SK-N-SH treated with all-trans-retinoic acid at 6 μM for 48 hours (cell line): Measurements from ENCODE around the gene ABCG4.

Experiments used
- ATAC-seq: fragments of 200-7000 bp; cut with Tn5 transposase; 3 replicates; pipeline ENCODE4 v1.9.1; 2020; ENCODE audit warnings: mild to moderate bottlenecking, moderate library complexity
- ARNTL ChIP-seq: fragments of 450-650 bp; formaldehyde crosslinking; IDR thresholded peaks from 2 replicates; pipeline ENCODE4 v1.5.0; 2020; ENCODE audit warnings: low read depth, mild to moderate bottlenecking, moderate library complexity, borderline replicate concordance
- BACH2 ChIP-seq: fragments of 250-450 bp; sonication (Bioruptor Pico); IDR thresholded peaks from 2 replicates; pipeline ENCODE4 v1.9.0; 2021; ENCODE audit warnings: mild to moderate bottlenecking, borderline replicate concordance
- CREB5 ChIP-seq: fragments of 250-450 bp; sonication (Bioruptor Pico); IDR thresholded peaks from 2 replicates; pipeline ENCODE4 v1.5.1; 2020; ENCODE audit warnings: low read depth, mild to moderate bottlenecking, moderate library complexity
- CSDC2 ChIP-seq: fragments of 250-450 bp; sonication (Bioruptor Pico); IDR thresholded peaks from 2 replicates; pipeline ENCODE4 v1.5.0; 2020; ENCODE audit warnings: mild to moderate bottlenecking, moderate library complexity
- ESRRG ChIP-seq: fragments of 250-450 bp; sonication (Bioruptor Pico); IDR thresholded peaks from 2 replicates; pipeline ENCODE4 v1.6.1; 2021; ENCODE audit warnings: mild to moderate bottlenecking
- GLIS3 ChIP-seq: fragments of 250-450 bp; sonication (Bioruptor Pico); IDR thresholded peaks from 2 replicates; pipeline ENCODE4 v1.5.0; 2020; ENCODE audit warnings: mild to moderate bottlenecking, moderate library complexity
- ISL1 ChIP-seq: fragments of 250-450 bp; sonication (Bioruptor Pico); IDR thresholded peaks from 2 replicates; pipeline ENCODE4 v2.1.2; 2022; ENCODE audit warnings: mild to moderate bottlenecking, moderate library complexity
- OSR1 ChIP-seq: fragments of 250-450 bp; sonication (Bioruptor Pico); IDR thresholded peaks from 2 replicates; pipeline ENCODE4 v1.8.0; 2022; ENCODE audit warnings: moderate library complexity, mild to moderate bottlenecking, inconsistent platforms
- PPARA ChIP-seq: fragments of 250-450 bp; sonication (Bioruptor Pico); IDR thresholded peaks from 2 replicates; pipeline ENCODE4 v1.5.0; 2020; ENCODE audit warnings: mild to moderate bottlenecking, borderline replicate concordance
- RARB ChIP-seq: fragments of 250-450 bp; sonication (Bioruptor Pico); IDR thresholded peaks from 2 replicates; pipeline ENCODE4 v1.8.0; 2021; ENCODE audit warnings: mild to moderate bottlenecking, moderate library complexity
- TCF4 ChIP-seq: fragments of 250-450 bp; sonication (Bioruptor Pico); IDR thresholded peaks from 2 replicates; pipeline ENCODE4 v1.8.0; 2021; ENCODE audit warnings: mild to moderate bottlenecking, moderate library complexity, borderline replicate concordance
- TOX ChIP-seq: fragments of 250-450 bp; sonication (Bioruptor Pico); IDR thresholded peaks from 2 replicates; pipeline ENCODE4 v1.8.0; 2021; ENCODE audit warnings: mild to moderate bottlenecking, moderate library complexity, borderline replicate concordance
- ZC3H10 ChIP-seq: fragments of 250-450 bp; sonication (Bioruptor Pico); IDR thresholded peaks from 2 replicates; pipeline ENCODE4 v1.5.1; 2021; ENCODE audit warnings: mild to moderate bottlenecking, moderate library complexity
- ZFP3 ChIP-seq: fragments of 250-450 bp; sonication (Bioruptor Pico); IDR thresholded peaks from 2 replicates; pipeline ENCODE4 v1.5.0; 2020; ENCODE audit warnings: mild to moderate bottlenecking, moderate library complexity
- ZFP30 ChIP-seq: fragments of 450-650 bp; formaldehyde crosslinking; IDR thresholded peaks from 2 replicates; pipeline ENCODE4 v1.5.0; 2022; ENCODE audit warnings: mild to moderate bottlenecking, moderate library complexity
- ZNF565 ChIP-seq: fragments of 450-650 bp; formaldehyde crosslinking; conservative IDR thresholded peaks from 2 replicates; pipeline ENCODE4 v1.5.0; 2020; ENCODE audit warnings: low read depth, mild to moderate bottlenecking, moderate library complexity
- ZNF70 ChIP-seq: fragments of 450-650 bp; formaldehyde crosslinking; IDR thresholded peaks from 2 replicates; pipeline ENCODE4 v1.5.0; 2020; ENCODE audit warnings: mild to moderate bottlenecking, moderate library complexity
- ZNF8 ChIP-seq: fragments of 450-650 bp; formaldehyde crosslinking; IDR thresholded peaks from 2 replicates; pipeline ENCODE4 v1.5.0; 2020; ENCODE audit warnings: mild to moderate bottlenecking, moderate library complexity
- TF ChIP-seq, protein P1 (sequence below): fragments of 250-450 bp; sonication (Bioruptor Pico); IDR thresholded peaks from 2 replicates; pipeline ENCODE4 v1.5.0; 2020; ENCODE audit warnings: mild to moderate bottlenecking, moderate library complexity
- TF ChIP-seq, protein P2 (sequence below): fragments of 250-450 bp; sonication (Bioruptor Pico); IDR thresholded peaks from 2 replicates; pipeline ENCODE4 v1.5.1; 2021; ENCODE audit warnings: mild to moderate bottlenecking, moderate library complexity
- TF ChIP-seq, protein P3 (sequence below): fragments of 250-450 bp; sonication (Bioruptor Pico); IDR thresholded peaks from 2 replicates; pipeline ENCODE4 v1.8.0; 2020; ENCODE audit warnings: mild to moderate bottlenecking, moderate library complexity, borderline replicate concordance

ABCG4 gene

DNA sequence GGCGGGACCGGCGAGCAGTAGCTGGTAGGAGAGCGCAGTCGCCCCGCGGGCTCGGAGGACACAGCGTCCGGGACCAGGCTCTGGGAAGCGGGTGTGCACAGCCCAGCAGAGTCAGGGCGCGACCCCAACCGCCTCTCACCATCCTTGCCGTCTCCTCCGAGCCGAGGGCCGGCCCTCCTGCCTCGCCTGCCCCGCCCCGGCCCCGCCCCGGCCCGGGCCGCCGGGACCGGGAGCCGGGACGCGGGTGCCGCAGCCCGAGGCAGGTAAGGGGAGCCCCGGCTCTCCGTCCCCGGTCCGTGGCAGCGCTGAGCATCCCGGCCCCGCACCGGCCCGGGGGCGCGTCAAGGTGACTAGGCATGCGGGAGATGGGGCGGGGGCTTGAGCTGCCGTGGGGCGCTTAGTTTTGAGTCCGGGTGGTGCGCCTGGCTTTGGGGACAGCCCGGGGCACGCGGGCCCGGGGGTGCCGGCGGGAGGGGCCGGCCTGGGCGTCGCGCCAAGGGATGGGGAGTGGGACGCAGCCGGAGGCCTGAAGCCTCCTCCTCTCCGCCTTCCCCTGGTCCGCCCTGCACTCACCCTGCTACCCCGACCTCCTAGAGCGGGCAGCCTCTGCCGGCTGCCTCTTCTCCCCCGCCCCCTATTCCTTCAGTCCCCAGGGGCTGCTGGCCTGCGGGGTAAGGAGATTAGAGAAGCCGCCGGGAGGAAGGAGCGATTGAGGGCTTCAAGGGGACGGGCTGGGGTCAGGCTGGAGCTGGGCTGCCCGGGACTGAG lies at the start of gene ABCG4:
Gene ABCG4 (plus strand): TSS at position 35 of the 768 bp plus-strand sequence. CDS start 914 bp downstream, outside the sequence.
- ATAC-seq: peak; percentile 61
- TF ChIP-seq ISL1 (CRISPR knock-in tag): no peak
- TF ChIP-seq ESRRG: no peak
- TF ChIP-seq, protein P1, sequence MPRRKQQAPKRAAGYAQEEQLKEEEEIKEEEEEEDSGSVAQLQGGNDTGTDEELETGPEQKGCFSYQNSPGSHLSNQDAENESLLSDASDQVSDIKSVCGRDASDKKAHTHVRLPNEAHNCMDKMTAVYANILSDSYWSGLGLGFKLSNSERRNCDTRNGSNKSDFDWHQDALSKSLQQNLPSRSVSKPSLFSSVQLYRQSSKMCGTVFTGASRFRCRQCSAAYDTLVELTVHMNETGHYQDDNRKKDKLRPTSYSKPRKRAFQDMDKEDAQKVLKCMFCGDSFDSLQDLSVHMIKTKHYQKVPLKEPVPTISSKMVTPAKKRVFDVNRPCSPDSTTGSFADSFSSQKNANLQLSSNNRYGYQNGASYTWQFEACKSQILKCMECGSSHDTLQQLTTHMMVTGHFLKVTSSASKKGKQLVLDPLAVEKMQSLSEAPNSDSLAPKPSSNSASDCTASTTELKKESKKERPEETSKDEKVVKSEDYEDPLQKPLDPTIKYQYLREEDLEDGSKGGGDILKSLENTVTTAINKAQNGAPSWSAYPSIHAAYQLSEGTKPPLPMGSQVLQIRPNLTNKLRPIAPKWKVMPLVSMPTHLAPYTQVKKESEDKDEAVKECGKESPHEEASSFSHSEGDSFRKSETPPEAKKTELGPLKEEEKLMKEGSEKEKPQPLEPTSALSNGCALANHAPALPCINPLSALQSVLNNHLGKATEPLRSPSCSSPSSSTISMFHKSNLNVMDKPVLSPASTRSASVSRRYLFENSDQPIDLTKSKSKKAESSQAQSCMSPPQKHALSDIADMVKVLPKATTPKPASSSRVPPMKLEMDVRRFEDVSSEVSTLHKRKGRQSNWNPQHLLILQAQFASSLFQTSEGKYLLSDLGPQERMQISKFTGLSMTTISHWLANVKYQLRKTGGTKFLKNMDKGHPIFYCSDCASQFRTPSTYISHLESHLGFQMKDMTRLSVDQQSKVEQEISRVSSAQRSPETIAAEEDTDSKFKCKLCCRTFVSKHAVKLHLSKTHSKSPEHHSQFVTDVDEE (CRISPR knock-in tag): no peak
- no peak for TF ChIP-seq ZNF8 (CRISPR knock-in tag)
- no peak for TF ChIP-seq BACH2
- no peak for TF ChIP-seq ZNF565
- TF ChIP-seq ZFP3: no peak
- no peak for TF ChIP-seq ZNF70 (CRISPR knock-in tag)

- TF ChIP-seq ZC3H10 (CRISPR knock-in tag) (no peak), RARB (CRISPR knock-in tag) (no peak), ESRRG (no peak), CSDC2 (no peak), TCF4 (CRISPR knock-in tag) (no peak), ZNF8 (CRISPR knock-in tag) (no peak), ZFP3 (no peak), ZNF565 (no peak), BACH2 (no peak), OSR1 (CRISPR knock-in tag) (no peak), ZFP30 (CRISPR knock-in tag) (no peak), TOX (CRISPR knock-in tag) (no peak), PPARA (CRISPR knock-in tag) (no peak), ARNTL (CRISPR knock-in tag) (no peak), GLIS3 (no peak)
- TF ChIP-seq, protein P2, sequence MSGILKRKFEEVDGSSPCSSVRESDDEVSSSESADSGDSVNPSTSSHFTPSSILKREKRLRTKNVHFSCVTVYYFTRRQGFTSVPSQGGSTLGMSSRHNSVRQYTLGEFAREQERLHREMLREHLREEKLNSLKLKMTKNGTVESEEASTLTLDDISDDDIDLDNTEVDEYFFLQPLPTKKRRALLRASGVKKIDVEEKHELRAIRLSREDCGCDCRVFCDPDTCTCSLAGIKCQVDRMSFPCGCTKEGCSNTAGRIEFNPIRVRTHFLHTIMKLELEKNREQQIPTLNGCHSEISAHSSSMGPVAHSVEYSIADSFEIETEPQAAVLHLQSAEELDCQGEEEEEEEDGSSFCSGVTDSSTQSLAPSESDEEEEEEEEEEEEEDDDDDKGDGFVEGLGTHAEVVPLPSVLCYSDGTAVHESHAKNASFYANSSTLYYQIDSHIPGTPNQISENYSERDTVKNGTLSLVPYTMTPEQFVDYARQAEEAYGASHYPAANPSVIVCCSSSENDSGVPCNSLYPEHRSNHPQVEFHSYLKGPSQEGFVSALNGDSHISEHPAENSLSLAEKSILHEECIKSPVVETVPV (CRISPR knock-in tag): no peak
- TF ChIP-seq, protein P3, sequence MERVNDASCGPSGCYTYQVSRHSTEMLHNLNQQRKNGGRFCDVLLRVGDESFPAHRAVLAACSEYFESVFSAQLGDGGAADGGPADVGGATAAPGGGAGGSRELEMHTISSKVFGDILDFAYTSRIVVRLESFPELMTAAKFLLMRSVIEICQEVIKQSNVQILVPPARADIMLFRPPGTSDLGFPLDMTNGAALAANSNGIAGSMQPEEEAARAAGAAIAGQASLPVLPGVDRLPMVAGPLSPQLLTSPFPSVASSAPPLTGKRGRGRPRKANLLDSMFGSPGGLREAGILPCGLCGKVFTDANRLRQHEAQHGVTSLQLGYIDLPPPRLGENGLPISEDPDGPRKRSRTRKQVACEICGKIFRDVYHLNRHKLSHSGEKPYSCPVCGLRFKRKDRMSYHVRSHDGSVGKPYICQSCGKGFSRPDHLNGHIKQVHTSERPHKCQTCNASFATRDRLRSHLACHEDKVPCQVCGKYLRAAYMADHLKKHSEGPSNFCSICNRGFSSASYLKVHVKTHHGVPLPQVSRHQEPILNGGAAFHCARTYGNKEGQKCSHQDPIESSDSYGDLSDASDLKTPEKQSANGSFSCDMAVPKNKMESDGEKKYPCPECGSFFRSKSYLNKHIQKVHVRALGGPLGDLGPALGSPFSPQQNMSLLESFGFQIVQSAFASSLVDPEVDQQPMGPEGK (CRISPR knock-in tag): no peak
- no peak for ATAC-seq
Measured at GRCh38 chr11:119099711-119100110, 49.1 kb upstream of the ABCG4 start.

GRCh38 chr11:119100246-119100970 lies 48.4 kb upstream of the ABCG4 start:
- ATAC-seq: peak; percentile 19
- TF ChIP-seq, protein P1 (CRISPR knock-in tag): no peak
- no peak for TF ChIP-seq TCF4 (CRISPR knock-in tag)
- no peak for TF ChIP-seq ZNF8 (CRISPR knock-in tag)
- TF ChIP-seq GLIS3: no peak
- TF ChIP-seq OSR1 (CRISPR knock-in tag): no peak
- TF ChIP-seq PPARA (CRISPR knock-in tag): no peak
- no peak for TF ChIP-seq ESRRG
- no peak for TF ChIP-seq ISL1 (CRISPR knock-in tag)
- TF ChIP-seq CREB5 (CRISPR knock-in tag): no peak
- TF ChIP-seq ZFP3: no peak
- no peak for TF ChIP-seq ZNF565
